HG03432 (cell line): Measurements from ENCODE around the gene TGFBR2.

Experiments
- ATAC-seq: cut with Tn5 transposase; IDR thresholded peaks from one replicate; pipeline ENCODE4 v1.9.1; 2021; ENCODE audit warnings: mild to moderate bottlenecking, moderate library complexity; ENCODE audit not compliant: unreplicated experiment

TGFBR2 gene

DNA sequence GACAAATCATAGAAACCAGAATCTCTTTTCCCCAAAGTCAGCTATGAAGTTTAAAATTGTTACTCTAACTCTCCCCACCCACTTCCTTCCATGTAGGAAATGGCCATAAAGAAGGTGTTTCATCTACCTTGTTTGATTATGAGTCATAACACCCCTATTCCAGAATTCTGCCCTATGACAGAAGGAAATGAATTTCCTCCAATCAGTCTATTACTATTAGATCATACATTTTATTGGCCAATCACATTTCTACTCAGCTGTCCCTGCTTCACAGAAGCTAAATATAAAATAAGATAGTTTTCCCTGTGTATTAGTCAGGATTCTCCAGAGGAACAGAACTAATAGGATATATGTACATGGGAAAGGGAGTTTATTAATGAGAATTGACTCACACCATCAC is 102.1 kb downstream of the TGFBR2 start:
- no peak for ATAC-seq

DNA sequence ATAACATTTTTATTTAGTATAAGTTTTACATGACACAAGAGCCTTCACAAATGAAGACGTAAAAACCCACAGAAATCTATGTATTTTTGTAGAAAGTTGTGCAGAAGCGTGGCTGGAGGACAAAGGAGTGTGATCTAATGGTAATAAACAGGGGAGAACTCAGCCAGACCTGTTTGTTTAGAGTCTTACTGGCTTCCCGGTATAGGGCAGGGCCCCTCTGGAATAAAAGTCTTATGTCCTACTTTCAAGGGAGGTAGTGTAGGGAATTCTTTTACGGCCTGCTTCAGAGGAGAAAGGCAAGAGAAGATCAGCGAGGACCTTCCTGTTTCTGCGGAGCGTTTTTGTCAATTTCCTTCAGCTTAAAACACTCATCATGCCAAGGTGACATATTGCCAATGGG is 103.6 kb downstream of the TGFBR2 start:
- no peak for ATAC-seq

DNA sequence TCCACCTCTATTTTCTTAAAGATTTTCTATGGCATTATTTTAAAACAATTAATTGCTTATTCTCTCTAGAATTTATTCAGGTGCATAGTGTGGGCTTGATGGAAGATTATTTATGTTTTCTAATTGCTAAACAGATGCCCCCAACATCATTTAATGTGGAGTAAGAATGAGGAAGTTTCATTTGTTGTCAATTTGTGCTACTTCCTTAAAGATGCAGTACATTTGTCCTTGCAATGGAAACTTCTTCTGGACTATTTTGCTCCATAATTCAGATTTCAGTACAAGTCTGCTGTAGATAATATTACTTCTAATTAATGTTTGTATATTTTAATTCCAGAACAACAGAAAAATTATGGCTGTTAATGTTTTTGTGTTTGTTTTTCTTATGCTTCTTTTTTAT is 104.8 kb downstream of the TGFBR2 start:
- no peak for ATAC-seq

DNA sequence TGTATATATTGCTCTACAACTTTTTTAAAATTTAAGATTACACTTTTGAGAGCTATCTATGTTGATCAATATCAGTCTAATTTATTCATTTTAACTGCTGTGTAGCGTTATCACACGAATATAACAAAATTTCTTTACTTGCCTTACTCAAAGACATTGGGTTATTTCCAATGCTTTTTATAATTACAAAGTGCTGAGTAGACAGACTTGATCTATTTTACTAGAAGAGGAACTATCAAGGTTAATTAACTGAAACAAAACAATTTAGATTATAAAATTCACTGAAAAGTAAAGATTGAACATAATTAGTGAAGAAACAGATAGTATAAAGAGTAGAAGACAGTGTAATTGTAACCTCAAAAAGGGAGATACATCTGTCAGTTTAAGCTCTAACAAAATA is 105.5 kb downstream of the TGFBR2 start:
- no peak for ATAC-seq

DNA sequence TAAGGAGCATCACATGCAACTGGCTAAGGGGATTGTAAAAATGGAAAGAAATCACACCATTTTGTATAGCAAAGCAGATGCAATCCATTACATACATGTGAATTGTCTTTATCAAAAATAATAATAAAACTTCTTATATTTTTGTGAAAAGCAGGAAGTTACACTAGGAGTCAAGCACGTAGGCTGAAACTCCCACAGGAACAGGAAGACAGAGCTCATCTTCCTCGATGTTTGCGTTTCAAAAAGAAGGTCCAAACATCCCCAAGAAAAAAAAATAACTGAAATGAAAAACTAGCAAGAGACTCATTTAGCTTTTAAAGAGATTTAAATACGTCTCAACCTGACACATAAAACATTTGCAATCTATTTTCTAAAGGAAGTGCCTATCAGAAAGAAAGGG is 106.6 kb downstream of the TGFBR2 start:
- ATAC-seq: no peak

DNA sequence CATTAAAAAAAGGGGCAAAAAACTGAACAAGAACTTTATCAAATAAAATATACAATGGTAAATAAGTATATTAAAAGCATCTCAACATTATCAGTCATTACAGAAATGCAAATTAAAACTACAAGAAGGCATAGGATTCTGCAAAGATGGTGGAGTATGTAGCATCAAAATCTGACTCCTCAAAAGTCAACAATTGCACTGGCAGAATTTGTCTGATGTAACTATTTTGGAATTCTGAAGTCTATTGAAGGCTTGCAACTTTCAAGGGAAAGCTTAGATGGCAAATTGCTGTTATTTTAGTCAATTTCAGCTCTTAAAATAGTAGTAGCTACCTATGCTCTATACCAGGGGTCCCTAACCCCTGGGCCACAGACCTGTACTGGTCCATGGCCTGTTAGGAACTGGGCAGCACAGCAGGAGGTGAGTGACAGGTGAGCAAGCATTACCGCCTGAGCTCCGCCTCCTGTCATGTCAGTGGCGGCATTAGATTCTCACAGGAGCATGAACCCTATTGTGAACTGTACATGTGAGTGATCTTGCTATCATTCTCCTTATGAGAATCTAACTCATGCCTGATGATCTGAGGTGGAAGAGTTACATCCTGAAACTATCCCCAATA is 107.6 kb downstream of the TGFBR2 start:
- no peak for ATAC-seq

DNA sequence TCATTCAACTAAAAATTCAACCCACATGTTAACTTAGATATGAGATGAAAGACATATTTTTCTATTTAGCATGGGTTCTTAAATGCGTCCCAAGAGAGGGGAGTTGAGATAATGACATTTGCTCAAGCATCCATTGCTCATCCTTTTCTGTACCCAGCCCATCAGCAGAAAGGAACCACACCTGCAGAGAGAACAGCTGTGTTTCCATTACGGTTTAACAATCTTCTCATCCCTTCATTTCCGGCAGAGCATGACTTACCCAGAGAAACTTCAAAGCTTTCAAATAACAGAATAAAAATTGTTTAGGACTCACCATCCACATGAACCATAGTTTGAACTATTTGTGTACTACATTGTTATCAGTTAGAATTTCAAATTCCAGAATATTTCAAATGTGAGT is 113.1 kb downstream of the TGFBR2 start:
- no peak for ATAC-seq

DNA sequence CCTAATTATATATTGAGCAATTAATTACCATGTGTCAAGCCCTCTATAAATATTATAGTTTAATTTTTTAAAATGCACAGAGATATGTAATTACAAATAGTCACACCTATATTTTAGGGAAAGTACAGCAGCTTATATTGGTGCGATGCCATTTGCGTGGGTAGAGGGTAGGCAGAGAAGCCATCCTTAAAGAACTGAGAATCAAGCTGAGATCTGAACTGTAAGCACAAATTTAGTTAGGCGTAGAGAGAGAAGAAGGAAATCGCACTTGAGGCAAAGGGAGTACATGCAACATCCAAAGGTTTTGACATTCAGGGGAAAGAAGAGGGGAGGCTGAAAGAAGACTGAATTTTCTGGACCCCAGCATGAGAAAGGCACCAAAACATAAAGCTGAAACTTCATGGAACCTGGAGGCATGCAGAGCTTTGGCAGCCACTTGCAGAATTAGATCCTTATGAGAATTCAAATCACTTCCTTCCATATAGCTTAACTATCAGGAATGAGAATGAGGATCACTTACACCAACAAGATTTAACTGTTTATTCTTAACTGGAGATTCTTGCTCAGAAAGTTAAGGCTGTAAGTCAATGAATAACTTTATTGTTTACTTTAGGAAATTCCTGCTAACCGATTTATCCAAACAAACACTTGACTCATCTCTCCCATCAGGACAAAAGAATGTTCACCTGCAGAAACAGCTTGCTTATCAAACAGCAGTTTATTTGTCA is 114.3 kb downstream of the TGFBR2 start:
- no peak for ATAC-seq

DNA sequence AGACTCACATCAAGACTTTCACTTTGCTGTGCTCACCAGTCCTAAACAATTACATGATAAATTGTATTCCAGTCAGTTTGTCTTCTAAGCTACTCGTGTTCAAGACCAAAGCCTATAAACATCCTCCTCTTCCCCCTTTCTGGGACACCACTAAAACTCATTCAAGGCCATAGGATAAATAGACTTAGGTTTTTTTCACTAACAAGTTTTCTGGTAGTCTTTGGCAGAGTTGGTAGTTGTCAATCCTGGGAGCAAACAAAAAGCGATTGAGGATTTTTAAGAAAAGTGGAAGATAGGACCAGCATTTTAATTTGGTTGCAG is 114.9 kb downstream of the TGFBR2 start:
- no peak for ATAC-seq

DNA sequence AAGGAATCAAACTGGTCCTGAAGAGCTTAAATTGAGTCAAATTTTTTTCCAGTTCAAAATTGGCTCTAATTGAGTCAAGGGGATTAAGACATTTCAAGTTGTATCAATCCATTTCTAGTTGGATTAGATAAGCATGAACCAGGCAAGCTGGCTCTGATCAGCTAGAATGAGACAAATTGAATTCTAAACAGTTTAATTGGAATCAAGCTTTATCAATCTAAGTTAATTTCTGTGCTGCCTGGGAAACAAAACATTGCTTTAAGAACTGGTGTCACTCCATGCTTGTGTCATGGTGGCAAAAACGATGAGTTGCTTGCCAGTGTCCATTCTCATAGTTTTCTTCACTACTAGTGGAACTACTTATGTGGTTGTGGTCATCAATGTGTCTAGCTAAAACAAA is 116.8 kb downstream of the TGFBR2 start:
- no peak for ATAC-seq

DNA sequence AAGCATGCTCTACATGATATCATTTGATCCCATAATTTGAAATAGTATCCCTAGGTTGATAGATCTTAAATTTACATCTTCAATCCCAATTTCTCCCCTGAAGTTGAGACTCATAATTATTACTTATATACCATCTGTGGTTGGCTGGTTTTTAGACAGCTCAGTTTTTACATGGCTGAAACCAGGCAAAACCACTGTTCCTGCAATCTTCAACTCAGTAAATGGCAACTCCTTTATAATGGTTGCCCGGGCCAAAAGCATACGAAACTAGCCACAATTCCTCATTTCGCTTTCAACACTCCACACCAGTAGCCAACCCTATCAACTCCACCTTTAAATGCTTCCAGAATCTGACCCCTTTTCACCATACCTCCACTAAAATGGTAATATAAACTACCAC is 118.5 kb downstream of the TGFBR2 start:
- ATAC-seq: no peak

DNA sequence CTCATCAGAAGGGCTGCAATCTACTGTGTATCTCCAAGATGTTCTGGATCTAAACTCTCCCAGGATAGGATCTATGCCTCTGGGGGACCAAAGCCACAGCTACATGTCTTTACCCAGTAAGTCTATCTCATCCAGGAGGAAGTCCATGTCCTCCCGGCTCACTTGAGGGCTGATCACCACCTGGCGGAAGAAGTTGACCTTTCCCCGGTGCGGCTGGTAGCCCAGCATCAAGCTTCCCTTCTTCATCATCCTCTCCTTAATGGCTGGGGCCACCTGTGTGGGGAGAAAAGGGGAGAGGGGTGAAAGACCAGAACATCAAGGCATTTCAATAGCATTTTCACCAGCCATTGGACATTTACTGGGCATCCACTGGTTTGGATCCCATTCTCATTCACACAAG is 121.7 kb downstream of the TGFBR2 start:
- ATAC-seq: no peak

DNA sequence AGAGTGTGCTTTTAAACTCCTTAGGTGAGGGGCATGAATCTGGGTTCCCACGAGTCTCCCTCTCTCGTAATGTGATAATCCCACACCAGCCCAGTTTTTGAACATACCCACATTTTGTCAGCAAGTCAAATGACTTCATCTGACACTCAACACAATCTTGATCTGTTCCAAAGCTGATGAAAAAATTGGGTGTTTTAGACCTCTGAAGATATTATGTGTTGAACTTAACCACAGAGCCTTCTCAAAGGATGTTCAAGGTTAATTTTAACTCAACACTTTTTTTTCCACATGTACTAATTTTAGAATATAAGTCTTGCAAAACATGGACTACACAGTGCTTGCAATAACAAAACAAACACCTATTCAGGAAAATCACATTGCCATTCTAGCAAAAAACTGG is 123.1 kb downstream of the TGFBR2 start:
- ATAC-seq: no peak

DNA sequence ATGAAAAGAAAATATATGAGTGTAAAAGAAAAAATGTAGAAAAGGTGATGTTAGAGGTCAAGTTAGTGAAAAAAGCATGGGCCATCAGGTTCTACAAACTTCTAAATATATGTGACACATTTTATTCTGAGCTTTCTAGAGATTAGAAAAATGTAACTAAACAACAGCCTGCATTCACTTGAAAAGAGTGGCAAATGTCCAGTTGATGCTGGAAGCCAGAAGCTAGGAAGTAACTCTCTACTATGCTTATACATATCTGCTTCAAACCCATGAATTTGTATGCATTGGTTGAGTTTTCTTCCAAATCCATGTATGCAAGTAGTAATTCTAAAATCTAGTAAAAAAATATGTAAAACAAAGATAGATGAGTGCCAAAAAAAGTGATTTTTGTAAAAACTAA is 123.5 kb downstream of the TGFBR2 start:
- no peak for ATAC-seq

DNA sequence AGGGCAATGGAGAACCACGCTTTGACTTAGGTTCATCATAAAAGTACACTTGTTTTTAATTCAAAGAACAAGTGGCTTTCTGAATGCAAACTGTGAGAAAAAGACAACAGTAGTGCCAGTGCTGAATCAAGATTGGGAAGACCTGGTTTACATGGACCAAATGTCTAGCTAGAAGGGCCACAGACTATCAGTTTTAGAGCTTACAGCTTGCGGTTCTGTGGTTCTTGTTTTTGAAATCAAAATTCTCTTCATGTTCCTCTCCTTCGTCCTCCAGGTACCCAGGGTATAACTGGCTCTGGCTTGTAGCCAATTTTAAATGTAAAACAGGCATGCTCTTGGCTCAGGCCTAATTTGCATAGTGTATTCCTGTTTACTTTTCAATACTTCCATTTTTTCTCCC is 124.6 kb downstream of the TGFBR2 start:
- ATAC-seq: no peak

DNA sequence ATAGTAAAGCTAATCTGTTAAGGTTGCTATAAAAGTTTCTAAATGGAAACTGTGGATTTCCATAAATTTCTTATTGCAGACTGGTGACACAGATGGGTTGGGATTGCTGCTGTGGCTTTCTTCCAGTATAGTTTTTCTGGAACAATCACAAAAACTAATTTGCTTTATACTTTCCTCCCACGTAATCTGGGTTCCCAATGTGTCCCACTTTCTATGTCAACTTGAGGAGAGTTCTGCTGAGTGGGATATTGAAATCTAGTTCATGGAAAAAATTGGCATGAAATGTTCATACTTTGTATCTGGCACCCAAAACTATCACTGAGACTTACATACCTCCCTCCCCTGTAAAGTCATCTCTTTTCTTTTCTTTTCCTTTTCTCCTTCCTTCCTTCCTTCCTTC is 126.8 kb downstream of the TGFBR2 start:
- no peak for ATAC-seq

DNA sequence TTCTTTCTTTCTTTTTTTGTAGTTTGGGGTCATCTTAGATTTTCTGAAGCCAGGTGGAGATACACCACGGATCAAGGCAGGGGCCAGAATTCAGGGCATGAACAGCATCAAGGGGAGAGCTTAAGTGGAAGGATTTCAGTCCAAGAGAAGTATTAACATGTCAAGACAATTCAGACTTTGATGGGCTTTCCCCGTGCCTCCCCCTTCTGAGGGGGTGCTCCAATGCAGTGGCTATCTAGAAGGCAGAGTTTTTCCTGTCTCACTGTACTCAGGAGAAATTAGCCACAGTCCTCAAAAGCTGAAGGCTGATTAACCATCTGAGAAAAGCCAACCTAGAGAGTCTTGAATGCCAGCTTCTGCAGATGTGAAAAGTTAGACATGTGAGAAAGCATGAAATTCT is 127.3 kb downstream of the TGFBR2 start:
- no peak for ATAC-seq

DNA sequence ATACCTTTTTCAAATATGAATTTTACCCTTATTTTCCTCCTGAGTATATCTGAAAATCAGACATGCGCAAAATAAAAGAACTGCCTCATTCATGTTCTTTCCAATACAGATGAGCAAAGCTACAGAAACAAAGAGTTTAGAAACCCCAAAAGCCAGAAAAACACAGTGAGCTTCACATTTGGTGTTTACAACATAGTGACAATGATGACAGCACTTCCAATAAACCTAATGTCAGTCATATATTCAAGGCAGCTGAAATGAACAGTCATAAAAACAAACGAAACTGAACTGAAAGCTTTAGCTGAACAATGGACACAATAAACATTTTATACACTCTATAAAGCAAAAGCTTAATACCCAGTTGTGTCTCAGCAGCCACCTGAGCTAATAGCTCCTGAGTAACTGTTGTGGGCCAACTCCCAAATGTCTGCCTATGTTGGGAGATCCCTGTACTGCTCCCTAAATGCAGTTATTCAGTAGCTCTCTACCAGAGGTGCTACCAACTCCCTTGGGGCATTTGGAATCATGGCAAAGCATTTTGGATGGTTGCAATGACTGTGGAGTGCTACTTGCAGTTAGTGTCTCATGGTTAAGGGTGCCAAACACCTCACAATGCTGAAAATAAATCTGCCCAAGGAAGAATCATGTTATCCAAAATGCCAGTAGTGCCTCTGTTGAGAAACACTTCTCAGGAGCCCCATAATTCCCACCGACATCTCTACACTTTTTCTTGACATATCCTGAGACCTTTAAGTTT is 131.5 kb downstream of the TGFBR2 start:
- ATAC-seq: no peak

DNA sequence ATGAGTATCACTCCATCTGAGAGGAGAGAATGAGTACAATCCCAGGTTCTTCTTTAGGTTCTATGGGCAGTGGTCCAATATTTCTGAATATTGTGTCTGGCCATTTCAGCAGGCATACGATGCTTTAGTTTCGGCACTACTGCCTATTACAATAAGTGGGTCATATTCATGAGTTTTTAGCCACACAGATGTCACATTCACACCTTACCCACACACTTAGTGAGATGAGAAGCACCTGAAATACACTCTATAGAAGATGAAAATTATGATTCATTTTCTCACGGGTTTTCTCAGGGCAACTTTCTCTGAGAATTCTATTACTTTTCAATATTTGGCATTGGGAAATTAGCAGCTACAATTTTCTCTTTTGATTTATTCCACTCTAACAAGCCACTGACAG is 132.2 kb downstream of the TGFBR2 start:
- ATAC-seq: no peak

DNA sequence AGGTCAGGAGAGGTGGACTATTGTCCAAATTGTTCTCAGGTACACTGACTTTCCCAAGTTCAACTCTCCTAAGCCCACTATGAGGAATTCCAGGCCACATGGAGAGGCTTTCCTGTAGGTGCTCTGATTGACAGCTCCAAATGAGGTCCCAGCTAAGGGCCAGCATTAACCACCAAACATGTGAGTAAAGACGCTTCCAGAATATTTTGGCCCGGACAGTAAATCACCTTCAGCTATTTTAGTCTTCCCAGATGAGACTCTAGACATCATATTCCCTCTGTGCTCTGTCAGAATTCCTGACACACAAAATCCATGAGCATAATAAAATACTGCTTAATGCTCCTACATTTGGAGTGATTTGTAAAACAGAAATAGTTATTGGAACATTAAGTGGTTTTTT is 135.5 kb downstream of the TGFBR2 start:
- ATAC-seq: no peak

DNA sequence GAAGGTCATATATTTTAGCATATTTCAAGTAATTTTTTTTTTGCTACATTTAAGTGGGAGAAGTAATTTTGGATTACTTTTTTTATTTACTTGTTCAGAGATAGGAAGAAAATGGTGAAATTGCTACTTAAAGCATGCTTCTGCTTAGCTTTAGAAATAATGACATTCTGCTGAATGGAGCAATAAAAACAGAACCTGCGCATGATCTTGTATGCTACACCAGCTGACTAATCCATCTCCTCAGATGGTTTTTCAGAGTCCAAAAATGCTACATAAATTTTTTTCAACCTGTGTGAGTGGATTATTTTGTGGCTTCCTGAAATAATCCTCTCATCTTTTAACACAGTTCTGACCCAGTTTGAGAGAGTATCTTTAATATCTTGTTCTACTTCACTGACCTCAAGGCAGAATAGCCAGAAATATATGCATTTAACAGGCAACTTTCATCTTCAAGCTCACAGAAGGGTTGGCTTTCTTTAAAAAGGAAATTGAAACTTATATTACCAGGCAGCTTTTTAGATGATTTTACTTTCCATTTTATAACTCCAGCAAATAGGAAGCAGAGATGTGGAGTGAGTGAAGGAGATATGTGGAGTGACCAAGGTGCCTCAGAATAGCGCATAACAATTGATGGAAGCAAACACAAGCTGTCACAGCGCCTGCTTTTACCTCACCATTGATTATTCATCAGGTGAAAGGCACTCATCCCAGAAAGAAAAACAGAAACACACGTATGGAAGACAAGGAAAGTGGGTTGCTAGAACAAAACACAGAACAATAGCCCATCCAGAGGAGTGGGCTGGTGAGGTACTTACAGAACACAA is 136.6 kb downstream of the TGFBR2 start:
- no peak for ATAC-seq
